IgD-negative memory B cell (primary cell): ENCODE results near the gene PRR12. TPM values are rescaled to one million over a fixed set of nuclear protein-coding genes. Genes with fewer than 3 reads are reported as not detected.

ENCODE experiments used
- H3K27ac Mint-ChIP-seq, 3 donors: one replicate each; pipeline ENCODE4 v1.8.0; 2020 to 2022; ENCODE audit warnings: mild to moderate bottlenecking in 3 of 3, mixed read lengths in 3 of 3, moderate library complexity in 1 of 3
- H3K27me3 Mint-ChIP-seq: one replicate; pipeline ENCODE4 v1.8.0; 2021; ENCODE audit warnings: mixed read lengths
- H3K36me3 Mint-ChIP-seq: one replicate; pipeline ENCODE4 v1.8.0; 2020; ENCODE audit warnings: mild to moderate bottlenecking, mixed read lengths
- H3K4me1 Mint-ChIP-seq, 3 donors: one replicate each; pipeline ENCODE4 v1.8.0; 2020 to 2022; ENCODE audit warnings: mixed read lengths in 3 of 3, mild to moderate bottlenecking in 1 of 3
- H3K4me3 Mint-ChIP-seq, 4 donors: one replicate each; pipeline ENCODE4 v1.8.0; 2020 to 2022; ENCODE audit warnings: mild to moderate bottlenecking in 4 of 4, mixed read lengths in 4 of 4, moderate library complexity in 3 of 4
- H3K9me3 Mint-ChIP-seq, 3 donors: one replicate each; pipeline ENCODE4 v1.8.0; 2020 to 2021; ENCODE audit warnings: mixed read lengths in 3 of 3, mild to moderate bottlenecking in 1 of 3
- polyA plus RNA-seq: library from polyadenylated mRNA; unstranded; fragments of 300-500 nt; fragmentation: Illumina TruSeq; gene quantifications from one replicate; pipeline ENCODE4 v1.2.3, GENCODE V29; 2021

The PRR12 gene, protein sequence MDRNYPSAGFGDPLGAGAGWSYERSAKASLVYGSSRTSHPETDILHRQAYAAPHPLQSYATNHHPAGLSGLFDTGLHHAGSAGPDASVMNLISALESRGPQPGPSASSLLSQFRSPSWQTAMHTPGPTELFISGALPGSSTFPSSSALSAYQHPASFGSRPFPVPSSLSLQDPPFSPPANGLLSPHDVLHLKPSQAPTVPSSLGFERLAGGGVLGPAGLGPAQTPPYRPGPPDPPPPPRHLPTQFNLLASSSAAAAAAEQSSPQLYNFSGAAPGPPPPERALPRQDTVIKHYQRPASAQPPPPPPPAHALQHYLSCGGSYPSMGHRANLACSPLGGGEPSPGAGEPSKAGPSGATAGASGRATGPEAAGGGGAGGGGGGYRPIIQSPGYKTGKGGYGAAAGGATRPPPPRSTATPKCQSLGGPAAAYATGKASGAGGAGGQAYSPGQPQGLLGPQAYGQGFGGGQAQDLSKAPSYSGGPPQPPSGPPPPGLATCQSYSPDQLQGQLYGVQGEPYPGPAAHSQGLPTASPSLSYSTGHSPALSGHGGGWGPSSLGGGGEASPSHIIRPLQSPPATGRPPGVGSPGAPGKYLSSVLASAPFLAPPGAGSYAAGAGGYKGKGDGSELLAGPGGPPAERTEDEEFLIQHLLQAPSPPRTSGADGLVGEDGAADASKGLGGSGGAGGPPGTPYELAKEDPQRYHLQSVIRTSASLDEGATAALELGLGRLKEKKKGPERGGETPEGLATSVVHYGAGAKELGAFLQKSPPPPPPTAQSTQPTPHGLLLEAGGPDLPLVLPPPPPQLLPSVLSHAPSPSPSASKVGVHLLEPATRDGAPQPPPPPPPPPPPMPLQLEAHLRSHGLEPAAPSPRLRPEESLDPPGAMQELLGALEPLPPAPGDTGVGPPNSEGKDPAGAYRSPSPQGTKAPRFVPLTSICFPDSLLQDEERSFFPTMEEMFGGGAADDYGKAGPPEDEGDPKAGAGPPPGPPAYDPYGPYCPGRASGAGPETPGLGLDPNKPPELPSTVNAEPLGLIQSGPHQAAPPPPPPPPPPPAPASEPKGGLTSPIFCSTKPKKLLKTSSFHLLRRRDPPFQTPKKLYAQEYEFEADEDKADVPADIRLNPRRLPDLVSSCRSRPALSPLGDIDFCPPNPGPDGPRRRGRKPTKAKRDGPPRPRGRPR (N-terminal part only)
- 0.70 TPM for polyA plus RNA-seq

GRCh38 chr19:49590971-49591730 lies at the start of gene PRR12:
PRR12 (plus strand) TSS chr19:49591182; CDS start chr19:49591655, 473 bp downstream.
- H3K4me3 Mint-ChIP-seq, result peak within 1 kb of the TSS; percentile 80 to 97 (median 92)
- H3K4me1 Mint-ChIP-seq, result peaks cover 10 to 25% (median 19%) of the 10 kb centered on the region in 3 donors

DNA sequence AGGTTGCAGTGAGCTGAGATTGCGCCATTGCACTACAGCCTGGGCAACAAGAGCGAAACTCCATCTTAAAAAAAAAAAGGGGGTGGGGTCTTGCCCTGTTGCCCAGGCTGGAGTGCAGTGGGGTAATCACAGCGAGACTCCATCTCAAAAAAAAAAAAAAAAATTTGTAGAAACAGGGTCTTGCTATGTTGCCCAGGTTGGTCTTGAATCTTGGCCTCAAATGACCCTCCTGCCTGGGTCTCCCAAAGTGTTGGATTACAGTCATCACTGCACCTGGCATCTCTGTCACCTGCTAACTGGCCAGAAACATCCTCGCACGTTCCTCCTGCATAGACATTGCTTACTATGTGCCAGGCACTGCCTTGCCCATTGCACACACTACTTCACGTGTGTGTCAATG lies 49.1 kb upstream of the PRR12 start:
- Mint-ChIP-seq H3K27ac (no peak overlapping the region), H3K4me1 (peaks cover 12 to 16% (median 13%) of the 10 kb centered on the region in 3 donors), H3K36me3 (no peaks in the 10 kb centered on the region), H3K9me3 (no peaks in the 10 kb centered on the region), H3K27me3 (peaks cover 1% of the 10 kb centered on the region), H3K4me3 (no peak overlapping the region)

More at GRCh38 chr19:49590971-49591730, at the start of gene PRR12:
- no peaks in the 10 kb centered on the region for H3K27me3 Mint-ChIP-seq
- H3K36me3 Mint-ChIP-seq, result peaks cover 2% of the 10 kb centered on the region
- H3K9me3 Mint-ChIP-seq, result no peaks in the 10 kb centered on the region
- peak within 1 kb of the TSS; percentile 87 to 95 (median 92) for H3K27ac Mint-ChIP-seq

GRCh38 chr19:49542446-49542845 lies 48.5 kb upstream of the PRR12 start:
- H3K4me1 Mint-ChIP-seq, result peaks cover 15 to 17% (median 15%) of the 10 kb centered on the region in 3 donors

GRCh38 chr19:49543032-49543431 lies 48.0 kb upstream of the PRR12 start:
- H3K27me3 Mint-ChIP-seq, result peaks cover 2% of the 10 kb centered on the region
- no peak overlapping the region for H3K4me3 Mint-ChIP-seq
- peaks cover 10 to 12% (median 12%) of the 10 kb centered on the region in 3 donors for H3K4me1 Mint-ChIP-seq
- no peaks in the 10 kb centered on the region for H3K9me3 Mint-ChIP-seq
- no peaks in the 10 kb centered on the region for H3K36me3 Mint-ChIP-seq
- H3K27ac Mint-ChIP-seq, result peak overlapping the region in 1 of 3 donors; percentile 67

More at GRCh38 chr19:49542446-49542845, 48.5 kb upstream of the PRR12 start:
- H3K27me3 Mint-ChIP-seq, result peaks cover 2% of the 10 kb centered on the region
- no peaks in the 10 kb centered on the region for H3K36me3 Mint-ChIP-seq
- H3K9me3 Mint-ChIP-seq, result no peaks in the 10 kb centered on the region
- H3K4me3 Mint-ChIP-seq, result peak overlapping the region in 1 of 4 donors; percentile 73
- peak overlapping the region in 1 of 3 donors; percentile 67 for H3K27ac Mint-ChIP-seq

GRCh38 chr19:49544154-49544553 lies 46.8 kb upstream of the PRR12 start:
- Mint-ChIP-seq H3K4me3 (no peak overlapping the region), H3K4me1 (peaks cover 7 to 11% (median 9%) of the 10 kb centered on the region in 3 donors), H3K36me3 (no peaks in the 10 kb centered on the region), H3K27ac (peak overlapping the region in 1 of 3 donors; percentile 51), H3K27me3 (peaks cover 2% of the 10 kb centered on the region), H3K9me3 (no peaks in the 10 kb centered on the region)

GRCh38 chr19:49546825-49547565 lies 44.0 kb upstream of the PRR12 start:
- Mint-ChIP-seq H3K4me3 (peak overlapping the region in 3 of 4 donors; percentile 73 to 87 (median 80)), H3K27ac (peak overlapping the region in 2 of 3 donors; percentile 5 to 80), H3K4me1 (peaks cover 5 to 8% (median 6%) of the 10 kb centered on the region in 3 donors)

DNA sequence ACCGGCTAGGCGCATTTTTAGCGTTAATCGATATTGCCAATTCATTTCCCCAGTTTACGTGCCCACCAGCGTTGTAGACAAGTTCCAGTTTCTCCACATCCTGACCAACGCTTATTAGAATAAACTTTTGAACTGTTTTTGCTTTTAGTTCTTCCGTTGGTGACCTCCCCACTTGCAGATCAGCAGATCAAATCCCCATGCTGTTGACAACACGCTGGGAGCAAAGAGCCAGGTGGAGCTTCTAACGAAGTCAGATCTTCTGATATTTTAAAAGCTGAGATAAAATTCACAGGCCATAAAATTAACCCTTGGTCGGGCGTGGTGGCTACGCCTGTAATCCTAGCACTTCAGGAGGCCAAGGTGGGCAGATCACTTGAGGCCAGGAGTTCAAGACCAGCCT lies 41.9 kb upstream of the PRR12 start:
- no peak overlapping the region for H3K4me3 Mint-ChIP-seq
- H3K36me3 Mint-ChIP-seq, result no peaks in the 10 kb centered on the region
- H3K4me1 Mint-ChIP-seq, result peaks cover 10 to 11% (median 10%) of the 10 kb centered on the region in 3 donors
- peak overlapping the region in 1 of 3 donors; percentile 78 for H3K27ac Mint-ChIP-seq
- H3K9me3 Mint-ChIP-seq, result no peaks in the 10 kb centered on the region
- H3K27me3 Mint-ChIP-seq, result peaks cover 2% of the 10 kb centered on the region

More at GRCh38 chr19:49546825-49547565, 44.0 kb upstream of the PRR12 start:
- no peaks in the 10 kb centered on the region for H3K36me3 Mint-ChIP-seq
- peaks cover 2% of the 10 kb centered on the region for H3K27me3 Mint-ChIP-seq
- no peaks in the 10 kb centered on the region for H3K9me3 Mint-ChIP-seq

- Mint-ChIP-seq H3K9me3 (no peaks in the 10 kb centered on the region), H3K27me3 (peaks cover 2% of the 10 kb centered on the region), H3K4me3 (no peak overlapping the region), H3K36me3 (peaks cover 2% of the 10 kb centered on the region), H3K4me1 (peaks cover 10 to 12% (median 11%) of the 10 kb centered on the region in 3 donors), H3K27ac (no peak overlapping the region)
Observed at GRCh38 chr19:49551531-49551930, 39.5 kb upstream of the PRR12 start.

GRCh38 chr19:49552749-49553148 lies 38.2 kb upstream of the PRR12 start:
- Mint-ChIP-seq H3K9me3 (no peaks in the 10 kb centered on the region), H3K4me1 (peaks cover 5 to 7% (median 7%) of the 10 kb centered on the region in 3 donors), H3K27ac (peak overlapping the region; percentile 84 to 92 (median 90)), H3K36me3 (peaks cover 4% of the 10 kb centered on the region), H3K4me3 (peak overlapping the region; percentile 55 to 91 (median 70)), H3K27me3 (no peaks in the 10 kb centered on the region)

- Mint-ChIP-seq H3K4me1 (peaks cover 5 to 7% (median 7%) of the 10 kb centered on the region in 3 donors), H3K27ac (no peak overlapping the region), H3K4me3 (peak overlapping the region in 1 of 4 donors; percentile 65), H3K36me3 (peaks cover 4% of the 10 kb centered on the region), H3K9me3 (no peaks in the 10 kb centered on the region), H3K27me3 (no peaks in the 10 kb centered on the region)
Observed at GRCh38 chr19:49553451-49554271, 37.3 kb upstream of the PRR12 start.

- H3K4me1 Mint-ChIP-seq, result peaks cover 5 to 7% (median 7%) of the 10 kb centered on the region in 3 donors
- H3K27me3 Mint-ChIP-seq, result no peaks in the 10 kb centered on the region
- H3K27ac Mint-ChIP-seq, result peak overlapping the region in 2 of 3 donors; percentile 43 to 46
- H3K9me3 Mint-ChIP-seq, result no peaks in the 10 kb centered on the region
- H3K4me3 Mint-ChIP-seq, result peak overlapping the region in 1 of 4 donors; percentile 82
- peaks cover 4% of the 10 kb centered on the region for H3K36me3 Mint-ChIP-seq
Observed at GRCh38 chr19:49554701-49555181, 36.2 kb upstream of the PRR12 start.

DNA sequence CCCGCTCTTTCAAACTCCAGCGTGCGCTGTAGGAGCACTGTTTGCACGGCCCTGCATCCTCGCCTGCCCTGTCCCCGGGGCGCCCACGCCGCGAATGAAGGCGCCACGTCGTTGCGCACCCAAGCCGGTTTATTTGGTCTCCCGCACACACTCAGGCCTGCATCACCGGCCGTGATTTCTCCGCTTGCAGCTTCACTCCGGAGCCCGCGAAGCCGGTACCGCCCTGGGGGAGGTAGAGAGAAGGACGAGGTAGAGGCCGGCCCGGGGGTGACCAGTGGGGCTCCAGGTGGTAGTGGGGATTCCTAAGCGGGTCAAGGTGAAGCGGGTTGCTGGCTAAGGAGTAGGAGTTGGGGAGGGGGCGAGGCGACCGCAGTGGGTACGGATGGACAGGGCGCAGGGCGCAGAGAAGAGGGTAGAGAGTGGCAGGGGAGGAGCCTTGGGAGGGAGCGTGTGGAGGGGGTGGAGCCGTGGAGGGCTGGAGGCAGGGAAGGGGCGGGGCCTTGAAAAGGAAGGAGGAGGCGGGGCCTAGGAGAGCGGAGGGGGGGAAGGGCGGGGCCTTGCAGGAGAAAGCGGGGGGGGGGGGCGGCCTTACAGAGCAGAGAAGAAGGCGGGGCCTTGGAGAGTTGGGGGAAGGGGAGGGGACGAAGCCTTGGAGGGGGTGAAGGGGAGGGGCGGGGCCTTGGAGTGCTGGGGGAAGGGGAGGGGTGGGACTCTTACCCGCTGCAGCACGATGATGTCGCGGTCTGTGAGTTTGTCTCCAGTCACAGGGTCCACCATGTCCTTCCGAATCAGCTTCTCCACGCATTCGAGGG lies 35.2 kb upstream of the PRR12 start:
- peaks cover 4% of the 10 kb centered on the region for H3K36me3 Mint-ChIP-seq
- peak overlapping the region in 1 of 3 donors; percentile 87 for H3K27ac Mint-ChIP-seq
- H3K27me3 Mint-ChIP-seq, result no peaks in the 10 kb centered on the region
- H3K4me3 Mint-ChIP-seq, result peak overlapping the region in 1 of 4 donors; percentile 78
- no peaks in the 10 kb centered on the region for H3K9me3 Mint-ChIP-seq
- peaks cover 10 to 12% (median 12%) of the 10 kb centered on the region in 3 donors for H3K4me1 Mint-ChIP-seq
